C4-2B (cell line): ENCODE data around the gene CFAP126.
A peak's percentile ranks its signal among the peaks of the same experiment; 100 is the strongest.

Source experiments
- CTCF ChIP-seq: fragments of 450-650 bp; conservative IDR thresholded peaks from 2 replicates; pipeline ENCODE4 v1.5.1; 2017; ENCODE audit warnings: mild to moderate bottlenecking
- ZFX ChIP-seq: fragments of 450-650 bp; IDR thresholded peaks from 2 replicates; pipeline ENCODE4 v1.6.1; 2017

DNA sequence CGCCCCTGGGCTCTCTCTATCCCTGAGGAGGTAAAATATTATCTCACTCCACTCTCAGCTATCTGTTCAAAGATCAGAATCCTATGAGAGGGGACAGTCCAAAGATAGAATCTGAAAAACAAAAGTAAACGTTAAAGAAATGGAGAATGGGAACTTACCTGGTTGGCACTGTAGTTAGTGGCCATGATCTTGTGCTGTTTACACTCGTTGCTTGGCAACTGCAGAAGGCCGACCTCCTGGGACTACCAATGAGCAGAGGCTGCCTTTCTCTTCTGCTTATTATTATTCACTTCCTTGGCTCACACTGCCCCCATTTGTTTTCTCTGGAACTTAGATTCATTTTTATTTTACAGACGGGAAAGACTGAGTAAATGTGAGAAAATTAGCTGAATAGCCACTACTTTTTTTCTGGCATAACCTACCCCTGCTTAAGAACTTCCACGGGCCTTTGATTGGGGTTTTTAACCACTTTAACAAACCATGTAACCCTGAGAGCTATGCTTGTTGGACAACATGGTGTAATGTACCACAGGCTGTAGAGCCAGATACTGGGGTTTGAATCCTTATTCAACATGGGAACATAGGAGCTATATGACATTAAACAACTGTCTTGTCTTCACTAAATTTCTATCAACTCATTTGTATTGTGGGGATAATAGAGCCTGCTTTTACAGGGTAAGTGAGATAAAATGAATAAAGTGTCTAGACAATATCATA lies at the start of gene CFAP126:
- peak; percentile 24 for TF ChIP-seq CTCF
- no peak for TF ChIP-seq ZFX
